NCI-H2171 (cell line): ENCODE measurements around the gene LCN12.
A peak's percentile ranks its signal among the peaks of the same experiment; 100 is the strongest.

Source experiments
- DNase-seq: peaks from one replicate; lab custom pipeline; 2025; lab: John Stamatoyannopoulos, UW

The LCN12 gene

GRCh38 chr9:136945333-136946227 is 6.5 kb upstream of the LCN12 start:
- no peak for DNase-seq

GRCh38 chr9:136946228-136947027 is 5.6 kb upstream of the LCN12 start:
- DNase-seq = no peak

GRCh38 chr9:136947028-136947891 is 4.8 kb upstream of the LCN12 start:
- peak; percentile 16 for DNase-seq

GRCh38 chr9:136947955-136948510 is 4.0 kb upstream of the LCN12 start:
- no peak for DNase-seq

- DNase-seq = no peak
Measured at GRCh38 chr9:136949239-136949816, 2.7 kb upstream of the LCN12 start.

- DNase-seq = peak; percentile 96
Measured at GRCh38 chr9:136949817-136950655, 2.0 kb upstream of the LCN12 start.

GRCh38 chr9:136950656-136951276 is 1.3 kb upstream of the LCN12 start:
- DNase-seq = no peak

- no peak for DNase-seq
Measured at GRCh38 chr9:136952321-136952850, 313 bp downstream of the LCN12 start.

- DNase-seq = no peak
Measured at GRCh38 chr9:136952876-136953770, 1.1 kb downstream of the LCN12 start.

- DNase-seq = no peak
Measured at GRCh38 chr9:136953771-136954269, 1.7 kb downstream of the LCN12 start.

- DNase-seq = no peak
Measured at GRCh38 chr9:136954270-136955083, 2.4 kb downstream of the LCN12 start.

GRCh38 chr9:136955202-136955942 is 3.3 kb downstream of the LCN12 start:
- DNase-seq = no peak

GRCh38 chr9:136955943-136956335 is 3.9 kb downstream of the LCN12 start:
- DNase-seq = no peak

- DNase-seq = no peak
Measured at GRCh38 chr9:136956604-136957003, 4.5 kb downstream of the LCN12 start.

GRCh38 chr9:136957461-136957860 is 5.4 kb downstream of the LCN12 start:
- DNase-seq = no peak

- DNase-seq = no peak
Measured at GRCh38 chr9:136957901-136958300, 5.8 kb downstream of the LCN12 start.

- no peak for DNase-seq
Measured at GRCh38 chr9:136958473-136958872, 6.4 kb downstream of the LCN12 start.
